HCT116 (cell line): ENCODE results near the gene PI4K2A. TPM values are rescaled to one million over a fixed set of nuclear protein-coding genes. Genes with fewer than 3 reads are reported as not detected.

Source experiments
- ATAC-seq: fragments of 200-7000 bp; cut with Tn5 transposase; 2 replicates; pipeline ENCODE4 v1.9.1; 2020; ENCODE audit warnings: mild to moderate bottlenecking, moderate library complexity
- BruUV-seq: library from RNA; stranded (reverse); fragments of 400-500 nt; replicated peaks from 2 replicates; lab custom pipeline; 2021; lab: Mats Ljungman, UMichigan
- CTCF ChIA-PET: fragments of 300-600 bp; sonication (Branson Sonifier 250); formaldehyde crosslinking; loops from one replicate; lab custom pipeline; 2021; ENCODE audit warnings: antibody characterized with exemption; lab: Charles Lee
- POLR2A ChIA-PET: fragments of 300-600, 350-600 bp; sonication (Branson Sonifier 250); formaldehyde crosslinking; loops from one replicate; lab custom pipeline; 2021; ENCODE audit warnings: antibody characterized with exemption; lab: Charles Lee
- RAD21 ChIA-PET, 2 experiments: fragments of 300-600 bp; sonication (Branson Sonifier 250); formaldehyde crosslinking; loops; one replicate each; lab custom pipeline; 2023; ENCODE audit warnings: low total read pairs in 2 of 2; ENCODE audit not compliant: uncharacterized antibody in 2 of 2, unreplicated experiment in 2 of 2, low non-redundant PET in 1 of 2; lab: Charles Lee
- DNase-seq: peaks from one replicate; pipeline ENCODE4 v3.0.0-alpha.2; 2010; ENCODE audit warnings: low read depth, low spot score
- H2AFZ ChIP-seq: fragments of 200-600 bp; shearing (Covaris generic), sonication (generic); 2 replicates; pipeline ENCODE4 v1.6.1; 2017; ENCODE audit warnings: low read depth, mixed run types, mixed read lengths, antibody characterized with exemption, low read length; ENCODE audit not compliant: poor library complexity, severe bottlenecking
- H3K27ac ChIP-seq: 2 replicates; pipeline ENCODE4 v1.5.1; 2012; ENCODE audit warnings: low read depth, low read length
- H3K27me3 ChIP-seq: fragments of 200-600 bp; sonication (generic); 2 replicates; pipeline ENCODE4 v1.6.1; 2016; ENCODE audit warnings: mixed run types, low read length, mixed read lengths; ENCODE audit not compliant: insufficient read depth
- H3K36me3 ChIP-seq, 2 experiments: fragments of 200-500 bp in 1 of 2; fragments of 200-600 bp in 1 of 2; sonication (Bioruptor generic) in 1 of 2; sonication (generic) in 1 of 2; 2 replicates each; pipeline versions ENCODE4 v1.5.1 to v1.6.1; 2014 to 2016; ENCODE audit warnings: low read length in 2 of 2, inconsistent platforms in 1 of 2, mixed read lengths in 1 of 2, mixed run types in 1 of 2; ENCODE audit not compliant: insufficient read depth in 2 of 2, control insufficient read depth in 1 of 2
- H3K4me1 ChIP-seq, 2 experiments: fragments of 200-600 bp in 1 of 2; sonication (generic) in 1 of 2; 2 replicates each; pipeline versions ENCODE4 v1.5.1 to v1.6.1; 2012 to 2017; ENCODE audit warnings: low read length in 2 of 2, inconsistent platforms in 1 of 2, mild to moderate bottlenecking in 1 of 2, mixed read lengths in 1 of 2, mixed run types in 1 of 2, moderate library complexity in 1 of 2; ENCODE audit not compliant: insufficient read depth in 2 of 2, control insufficient read depth in 1 of 2
- H3K4me2 ChIP-seq: fragments of 200-600 bp; sonication (generic); 2 replicates; pipeline ENCODE4 v1.6.1; 2017; ENCODE audit warnings: mixed run types, low read length, mixed read lengths
- H3K4me3 ChIP-seq, 2 experiments: fragments of 200-600 bp in 1 of 2; sonication (generic) in 1 of 2; replicated peaks in 1 of 2; 2 replicates each; pipeline ENCODE4 v1.5.1; 2011 to 2016; ENCODE audit warnings: low read length in 2 of 2, control low read depth in 1 of 2, low read depth in 1 of 2, mild to moderate bottlenecking in 1 of 2, mixed read lengths in 1 of 2, mixed run types in 1 of 2
- H3K79me2 ChIP-seq: fragments of 200-600 bp; sonication (generic); 2 replicates; pipeline ENCODE4 v1.6.1; 2017; ENCODE audit warnings: mild to moderate bottlenecking, mixed run types, low read length, moderate library complexity, mixed read lengths; ENCODE audit not compliant: insufficient read depth
- H3K9ac ChIP-seq: fragments of 200-600 bp; sonication (generic); 2 replicates; pipeline ENCODE4 v1.6.1; 2016; ENCODE audit warnings: low read length, mixed read lengths
- H3K9me2 ChIP-seq: fragments of 200-600 bp; sonication (generic), shearing (Covaris generic); 2 replicates; pipeline ENCODE4 v1.6.1; 2017; ENCODE audit warnings: mixed run types, mild to moderate bottlenecking, moderate library complexity; ENCODE audit not compliant: insufficient read depth
- H3K9me3 ChIP-seq, 2 experiments: fragments of 200-500 bp in 1 of 2; fragments of 200-600 bp in 1 of 2; sonication (Bioruptor generic) in 1 of 2; sonication (generic) in 1 of 2; 2 replicates each; pipeline ENCODE4 v1.6.1; 2014 to 2017; ENCODE audit warnings: low read length in 2 of 2, mixed read lengths in 2 of 2, inconsistent platforms in 1 of 2, low read depth in 1 of 2, mild to moderate bottlenecking in 1 of 2, mixed run types in 1 of 2, moderate library complexity in 1 of 2; ENCODE audit not compliant: control insufficient read depth in 1 of 2, insufficient read depth in 1 of 2
- H4K20me1 ChIP-seq: fragments of 200-600 bp; sonication (generic), shearing (Covaris generic); 2 replicates; pipeline ENCODE4 v1.6.1; 2017; ENCODE audit warnings: mixed run types, mild to moderate bottlenecking, moderate library complexity; ENCODE audit not compliant: insufficient read depth
- CEBPB ChIP-seq: IDR thresholded peaks from 2 replicates; pipeline ENCODE4 v1.6.1; 2012; ENCODE audit warnings: low read depth
- CTCF ChIP-seq, 3 experiments: fragments of 200-600 bp in 1 of 3; sonication (generic) in 1 of 3; IDR thresholded peaks in 2 of 3; conservative IDR thresholded peaks in 1 of 3; 2 replicates each; pipeline ENCODE4 v1.5.1; 2012 to 2017; ENCODE audit warnings: low read depth in 2 of 3, low read length in 2 of 3, antibody characterized with exemption in 1 of 3, borderline replicate concordance in 1 of 3, control low read depth in 1 of 3, mild to moderate bottlenecking in 1 of 3, mixed read lengths in 1 of 3, mixed run types in 1 of 3, moderate library complexity in 1 of 3; ENCODE audit not compliant: insufficient read depth in 1 of 3
- EGR1 ChIP-seq: IDR thresholded peaks from 2 replicates; pipeline ENCODE4 v1.6.1; 2012; ENCODE audit warnings: low read depth
- ELF1 ChIP-seq: IDR thresholded peaks from 2 replicates; pipeline ENCODE4 v1.6.1; 2012; ENCODE audit warnings: low read depth, borderline replicate concordance
- EZH2 ChIP-seq: fragments of 200-600 bp; sonication (generic); IDR thresholded peaks from 2 replicates; pipeline ENCODE4 v1.6.1; 2017; ENCODE audit warnings: antibody characterized with exemption, mixed run types
- JUND ChIP-seq: IDR thresholded peaks from 2 replicates; pipeline ENCODE4 v1.6.1; 2012
- POLR2A ChIP-seq: IDR thresholded peaks from 2 replicates; pipeline ENCODE4 v1.7.0; 2011; ENCODE audit warnings: borderline replicate concordance; ENCODE audit not compliant: insufficient read depth, insufficient read length; ENCODE audit errors: extremely low read depth
- POLR2AphosphoS5 ChIP-seq: IDR thresholded peaks from 2 replicates; pipeline ENCODE4 v1.6.1; 2011; ENCODE audit warnings: mild to moderate bottlenecking, low read depth, low read length, moderate library complexity
- RAD21 ChIP-seq: IDR thresholded peaks from 2 replicates; pipeline ENCODE4 v1.6.1; 2012; ENCODE audit warnings: low read depth, mild to moderate bottlenecking
- REST ChIP-seq: IDR thresholded peaks from 2 replicates; pipeline ENCODE4 v1.6.1; 2012; ENCODE audit warnings: low read depth
- SIN3A ChIP-seq: IDR thresholded peaks from 2 replicates; pipeline ENCODE4 v1.6.1; 2012; ENCODE audit warnings: low read depth
- SP1 ChIP-seq: IDR thresholded peaks from 2 replicates; pipeline ENCODE4 v1.6.1; 2012; ENCODE audit warnings: low read depth
- TCF7L2 ChIP-seq: IDR thresholded peaks from 2 replicates; pipeline ENCODE4 v1.7.0; 2011; ENCODE audit warnings: borderline replicate concordance, inconsistent platforms; ENCODE audit not compliant: insufficient read depth, insufficient read length; ENCODE audit errors: extremely low read depth
- intact Hi-C: fragments of 100-400 bp; cut with micrococcal nuclease; formaldehyde crosslinking; loops from 2 replicates; pipeline ENCODE4 v1.10.0; 2022
- total RNA-seq: library from RNA; stranded (reverse); gene quantifications from one replicate; pipeline ENCODE4 v1.2.1, GENCODE V29; 2021; ENCODE audit not compliant: unreplicated experiment
- TF ChIP-seq, protein P1 (sequence below): IDR thresholded peaks from 2 replicates; pipeline ENCODE4 v1.6.1; 2011; ENCODE audit warnings: mild to moderate bottlenecking, low read length, moderate library complexity; ENCODE audit not compliant: insufficient replicate concordance; ENCODE audit errors: extremely low read depth

The PI4K2A gene
- total RNA-seq, 1 experiment from 2014 or later = 20.0 TPM

GRCh38 chr10:97666992-97667391 lies 26.5 kb downstream of the PI4K2A start:
- Histone ChIP-seq H3K36me3 (peaks cover 23 to 40% of the 10 kb centered on the region in 2 experiments; a peak in 3 of 4 replicates), H3K9ac (no peak overlapping the region), H3K4me2 (no peak overlapping the region), H3K79me2 (no peaks in the 10 kb centered on the region), H3K9me2 (no peaks in the 10 kb centered on the region), H2AFZ (no peak overlapping the region), H3K27me3 (no peaks in the 10 kb centered on the region), H3K27ac (no peak overlapping the region), H4K20me1 (no peaks in the 10 kb centered on the region), H3K4me1 (no peaks in the 10 kb centered on the region), H3K4me3 (no peak overlapping the region), H3K9me3 (no peaks in the 10 kb centered on the region)
- ChIA-PET RAD21 (no interaction called here), CTCF (no interaction called here), POLR2A (no interaction called here)
- BruUV-seq = no TSS peak
- ATAC-seq (no peak), DNase-seq (no peak)
- intact Hi-C loops = no loop called here
- TF ChIP-seq CEBPB (no peak), SIN3A (no peak), REST (no peak), JUND (no peak), EZH2 (no peak), EGR1 (no peak), RAD21 (no peak), TCF7L2 (no peak), CTCF (IDR thresholded peaks at IDR 0.05 in 2 of 3, conservative IDR thresholded peaks at IDR 0.05 in 1 of 3; ENCODE audit: borderline replicate concordance in 1 of 3, insufficient read depth in 1 of 3, low read depth in 2 of 3, low read length in 2 of 3) (no peak), POLR2AphosphoS5 (no peak), POLR2A (no peak), ELF1 (no peak), SP1 (no peak)
- TF ChIP-seq, protein P1, sequence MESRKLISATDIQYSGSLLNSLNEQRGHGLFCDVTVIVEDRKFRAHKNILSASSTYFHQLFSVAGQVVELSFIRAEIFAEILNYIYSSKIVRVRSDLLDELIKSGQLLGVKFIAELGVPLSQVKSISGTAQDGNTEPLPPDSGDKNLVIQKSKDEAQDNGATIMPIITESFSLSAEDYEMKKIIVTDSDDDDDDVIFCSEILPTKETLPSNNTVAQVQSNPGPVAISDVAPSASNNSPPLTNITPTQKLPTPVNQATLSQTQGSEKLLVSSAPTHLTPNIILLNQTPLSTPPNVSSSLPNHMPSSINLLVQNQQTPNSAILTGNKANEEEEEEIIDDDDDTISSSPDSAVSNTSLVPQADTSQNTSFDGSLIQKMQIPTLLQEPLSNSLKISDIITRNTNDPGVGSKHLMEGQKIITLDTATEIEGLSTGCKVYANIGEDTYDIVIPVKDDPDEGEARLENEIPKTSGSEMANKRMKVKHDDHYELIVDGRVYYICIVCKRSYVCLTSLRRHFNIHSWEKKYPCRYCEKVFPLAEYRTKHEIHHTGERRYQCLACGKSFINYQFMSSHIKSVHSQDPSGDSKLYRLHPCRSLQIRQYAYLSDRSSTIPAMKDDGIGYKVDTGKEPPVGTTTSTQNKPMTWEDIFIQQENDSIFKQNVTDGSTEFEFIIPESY = no peak
